IMR-90 (cell line): ENCODE results near the gene GTF3C1. TPM values are rescaled to one million over a fixed set of nuclear protein-coding genes. Genes with fewer than 3 reads are reported as not detected.

Experiments
- ATAC-seq: fragments of 200-7000 bp; cut with Tn5 transposase; 2 replicates; pipeline ENCODE4 v1.9.1; 2020; ENCODE audit warnings: low read depth, mild to moderate bottlenecking, moderate library complexity
- BruUV-seq: library from RNA; stranded (reverse); fragments of 400-500 nt; replicated peaks from 2 replicates; lab custom pipeline; 2021; lab: Mats Ljungman, UMichigan
- CTCF ChIA-PET: fragments of 300-600 bp; formaldehyde crosslinking; extraction: SDS; loops from one replicate; lab custom pipeline; 2021; ENCODE audit warnings: antibody characterized with exemption; lab: Yijun Ruan, JAX
- POLR2A ChIA-PET: fragments of 300-600 bp; sonication (Branson Sonifier 250); formaldehyde crosslinking; loops from one replicate; lab custom pipeline; 2022; ENCODE audit warnings: antibody characterized with exemption; ENCODE audit not compliant: unreplicated experiment; lab: Charles Lee
- DNase-seq: peaks from one replicate; pipeline ENCODE4 v3.0.0; 2013
- H2AFZ ChIP-seq: replicated peaks from 2 replicates; pipeline ENCODE3; 2013; ENCODE audit warnings: low read length, mild to moderate bottlenecking; ENCODE audit not compliant: poor library complexity
- H2AK5ac ChIP-seq: 2 replicates; pipeline ENCODE4 v1.6.1; 2013; ENCODE audit warnings: low read depth, low read length, inconsistent platforms
- H2AK9ac ChIP-seq: replicated peaks from 2 replicates; pipeline ENCODE3; 2013; ENCODE audit warnings: mild to moderate bottlenecking, low read depth, low read length, moderate library complexity; ENCODE audit not compliant: poor library complexity
- H2BK120ac ChIP-seq: 2 replicates; pipeline ENCODE4 v1.6.1; 2013; ENCODE audit warnings: low read depth, low read length, inconsistent platforms
- H2BK15ac ChIP-seq: 3 replicates; pipeline ENCODE4 v1.6.1; 2013; ENCODE audit warnings: low read depth, low read length, inconsistent platforms
- H2BK20ac ChIP-seq: 2 replicates; pipeline ENCODE4 v1.6.1; 2013; ENCODE audit warnings: low read depth, mild to moderate bottlenecking, inconsistent platforms, low read length, moderate library complexity
- H2BK5ac ChIP-seq: 2 replicates; pipeline ENCODE4 v1.6.1; 2013; ENCODE audit warnings: mild to moderate bottlenecking, low read depth, low read length, inconsistent platforms; ENCODE audit not compliant: poor library complexity, severe bottlenecking
- H3K14ac ChIP-seq: replicated peaks from 2 replicates; pipeline ENCODE4 v1.6.1; 2013; ENCODE audit warnings: low read depth, low read length, inconsistent platforms
- H3K18ac ChIP-seq: 2 replicates; pipeline ENCODE4 v1.6.1; 2013; ENCODE audit warnings: low read depth, low read length, control low read depth
- H3K23ac ChIP-seq: 2 replicates; pipeline ENCODE4 v1.6.1; 2013; ENCODE audit warnings: low read depth, low read length, inconsistent platforms
- H3K27ac ChIP-seq: 2 replicates; pipeline ENCODE4 v1.5.1; 2013; ENCODE audit warnings: mild to moderate bottlenecking, control low read depth, low read length; ENCODE audit not compliant: insufficient read depth
- H3K27me3 ChIP-seq: 2 replicates; pipeline ENCODE4 v1.6.1; 2013; ENCODE audit warnings: low read length; ENCODE audit not compliant: control insufficient read depth, insufficient read depth
- H3K36me3 ChIP-seq: 2 replicates; pipeline ENCODE4 v1.6.1; 2013; ENCODE audit warnings: low read length, mixed read lengths; ENCODE audit not compliant: control insufficient read depth, insufficient read depth
- H3K4ac ChIP-seq: 2 replicates; pipeline ENCODE4 v1.6.1; 2013; ENCODE audit warnings: low read depth, low read length, inconsistent platforms
- H3K4me1 ChIP-seq: 2 replicates; pipeline ENCODE4 v1.6.1; 2013; ENCODE audit warnings: low read length, mixed read lengths; ENCODE audit not compliant: control insufficient read depth, insufficient read depth
- H3K4me2 ChIP-seq: 2 replicates; pipeline ENCODE4 v1.6.1; 2013; ENCODE audit warnings: low read depth, mild to moderate bottlenecking, control low read depth, low read length, moderate library complexity
- H3K4me3 ChIP-seq: 2 replicates; pipeline ENCODE4 v1.5.1; 2013; ENCODE audit warnings: low read depth, mild to moderate bottlenecking, control low read depth, low read length, moderate library complexity; ENCODE audit not compliant: insufficient read depth
- H3K56ac ChIP-seq: 2 replicates; pipeline ENCODE4 v1.6.1; 2013; ENCODE audit warnings: low read length, inconsistent platforms; ENCODE audit not compliant: insufficient read depth; ENCODE audit errors: extremely low read depth
- H3K79me1 ChIP-seq, 2 experiments: 2 replicates each; pipeline ENCODE4 v1.6.1; 2013; ENCODE audit warnings: low read length in 2 of 2, inconsistent platforms in 1 of 2, low read depth in 1 of 2
- H3K9ac ChIP-seq: 2 replicates; pipeline ENCODE4 v1.6.1; 2013; ENCODE audit warnings: low read depth, low read length, control low read depth
- H3K9me1 ChIP-seq: 2 replicates; pipeline ENCODE4 v1.6.1; 2013; ENCODE audit warnings: low read length, inconsistent platforms; ENCODE audit not compliant: insufficient read depth
- H3K9me3 ChIP-seq: 2 replicates; pipeline ENCODE4 v1.6.1; 2013; ENCODE audit warnings: low read length; ENCODE audit not compliant: control insufficient read depth, insufficient read depth
- H4K20me1 ChIP-seq: 2 replicates; pipeline ENCODE4 v1.6.1; 2013; ENCODE audit warnings: low read length, inconsistent platforms; ENCODE audit not compliant: insufficient read depth
- H4K5ac ChIP-seq: 2 replicates; pipeline ENCODE4 v1.6.1; 2013; ENCODE audit warnings: mild to moderate bottlenecking, low read depth, low read length, control low read depth
- H4K8ac ChIP-seq, 2 experiments: 2 replicates each; pipeline ENCODE4 v1.6.1; 2013; ENCODE audit warnings: low read depth in 2 of 2, low read length in 2 of 2, control low read depth in 1 of 2, inconsistent platforms in 1 of 2
- H4K91ac ChIP-seq: 2 replicates; pipeline ENCODE4 v1.6.1; 2013; ENCODE audit warnings: low read depth, low read length, inconsistent platforms; ENCODE audit not compliant: insufficient read depth
- BHLHE40 ChIP-seq: fragments of 150-350 bp; IDR thresholded peaks from 2 replicates; pipeline ENCODE4 v1.6.1; 2016; ENCODE audit warnings: mild to moderate bottlenecking, low read depth, low read length
- CEBPB ChIP-seq: IDR thresholded peaks from 2 replicates; pipeline ENCODE4 v1.6.1; 2012; ENCODE audit warnings: low read depth, low read length, improper control_type of control experiment
- CHD1 ChIP-seq: IDR thresholded peaks from 2 replicates; pipeline ENCODE4 v1.6.1; 2012; ENCODE audit warnings: low read depth, low read length, improper control_type of control experiment
- ELK1 ChIP-seq: fragments of 150-350 bp; IDR thresholded peaks from 2 replicates; pipeline ENCODE4 v1.6.1; 2016; ENCODE audit warnings: low read depth, mild to moderate bottlenecking, low read length, moderate library complexity, borderline replicate concordance
- MAFK ChIP-seq: IDR thresholded peaks from 2 replicates; pipeline ENCODE4 v1.6.1; 2012; ENCODE audit warnings: low read depth, low read length, improper control_type of control experiment
- MAZ ChIP-seq: IDR thresholded peaks from 2 replicates; pipeline ENCODE4 v1.6.1; 2012; ENCODE audit warnings: low read depth, mild to moderate bottlenecking, low read length, improper control_type of control experiment, moderate library complexity, borderline replicate concordance
- MXI1 ChIP-seq: IDR thresholded peaks from 2 replicates; pipeline ENCODE4 v1.6.1; 2012; ENCODE audit warnings: low read depth, mild to moderate bottlenecking, low read length, moderate library complexity, borderline replicate concordance
- NFE2L2 ChIP-seq: fragments of 150-350 bp; IDR thresholded peaks from 2 replicates; pipeline ENCODE4 v1.6.1; 2016; ENCODE audit warnings: low read depth, mild to moderate bottlenecking, low read length
- POLR2A ChIP-seq: IDR thresholded peaks from 2 replicates; pipeline ENCODE4 v1.6.1; 2012; ENCODE audit warnings: mild to moderate bottlenecking, low read depth, low read length
- RAD21 ChIP-seq: IDR thresholded peaks from 2 replicates; pipeline ENCODE4 v1.6.1; 2012; ENCODE audit warnings: low read length, improper control_type of control experiment
- RCOR1 ChIP-seq: IDR thresholded peaks from 2 replicates; pipeline ENCODE4 v1.6.1; 2012; ENCODE audit warnings: mild to moderate bottlenecking, low read length, improper control_type of control experiment; ENCODE audit not compliant: insufficient replicate concordance
- RFX5 ChIP-seq: IDR thresholded peaks from 2 replicates; pipeline ENCODE4 v1.8.0; 2012; ENCODE audit warnings: low read depth, mild to moderate bottlenecking, low read length, moderate library complexity
- SMC3 ChIP-seq: fragments of 150-350 bp; IDR thresholded peaks from 2 replicates; pipeline ENCODE4 v1.6.1; 2016; ENCODE audit warnings: low read depth, mild to moderate bottlenecking, antibody characterized with exemption, low read length, moderate library complexity
- WGBS, 2 experiments: methylation state at CpG; one replicate each; pipeline versions ENCODE4 v1.1.5 to v1.1.7; 2013; ENCODE audit warnings: missing lambda C conversion rate in 2 of 2; ENCODE audit not compliant: insufficient read length in 1 of 2; ENCODE audit errors: extremely low coverage in 2 of 2; 5-methylcytosine and 5-hydroxymethylcytosine counted together
- dilution Hi-C: fragments of 300-500 bp; cut with HindIII; formaldehyde crosslinking; loops from one replicate; pipeline ENCODE4 v1.14.3; 2018; ENCODE audit warnings: low sequenced_read_pairs; ENCODE audit not compliant: unreplicated experiment
- in situ Hi-C: fragments of 300-500 bp; cut with MboI; formaldehyde crosslinking; loops from 3 replicates; pipeline ENCODE4 v1.14.3; 2019; ENCODE audit warnings: low sequenced_read_pairs, inconsistent platforms, mixed read lengths
- intact Hi-C: fragments of 100-400 bp; cut with micrococcal nuclease; formaldehyde crosslinking; loops from 2 replicates; pipeline ENCODE4 v1.10.0; 2022
- polyA plus RNA-seq, 3 experiments: library from polyadenylated mRNA; depleted of rRNA; stranded (reverse); fragments of >200 nt; gene quantifications; 2 replicates each; pipeline ENCODE4 v1.2.3, GENCODE V29; 2012; ENCODE audit warnings: low replicate concordance in 1 of 3
- total RNA-seq: library from RNA; depleted of rRNA; stranded (reverse); fragments of >200 nt; gene quantifications from 2 replicates; pipeline ENCODE4 v1.2.3, GENCODE V29; 2012
- TF ChIP-seq, protein P1 (sequence below): fragments of 150-350 bp; IDR thresholded peaks from 2 replicates; pipeline ENCODE4 v1.6.1; 2017; ENCODE audit warnings: mild to moderate bottlenecking, antibody characterized with exemption, low read length, low read depth
- TF ChIP-seq, protein P2 (sequence below): conservative IDR thresholded peaks from 2 replicates; pipeline ENCODE4 v1.5.1; 2012; ENCODE audit warnings: mild to moderate bottlenecking, low read depth, low read length, improper control_type of control experiment

GTF3C1 gene
- total and polyA plus RNA-seq, 2 of the 4 experiments (the other 2 are of a cell fraction), result 50.8 to 68.1 TPM

DNA sequence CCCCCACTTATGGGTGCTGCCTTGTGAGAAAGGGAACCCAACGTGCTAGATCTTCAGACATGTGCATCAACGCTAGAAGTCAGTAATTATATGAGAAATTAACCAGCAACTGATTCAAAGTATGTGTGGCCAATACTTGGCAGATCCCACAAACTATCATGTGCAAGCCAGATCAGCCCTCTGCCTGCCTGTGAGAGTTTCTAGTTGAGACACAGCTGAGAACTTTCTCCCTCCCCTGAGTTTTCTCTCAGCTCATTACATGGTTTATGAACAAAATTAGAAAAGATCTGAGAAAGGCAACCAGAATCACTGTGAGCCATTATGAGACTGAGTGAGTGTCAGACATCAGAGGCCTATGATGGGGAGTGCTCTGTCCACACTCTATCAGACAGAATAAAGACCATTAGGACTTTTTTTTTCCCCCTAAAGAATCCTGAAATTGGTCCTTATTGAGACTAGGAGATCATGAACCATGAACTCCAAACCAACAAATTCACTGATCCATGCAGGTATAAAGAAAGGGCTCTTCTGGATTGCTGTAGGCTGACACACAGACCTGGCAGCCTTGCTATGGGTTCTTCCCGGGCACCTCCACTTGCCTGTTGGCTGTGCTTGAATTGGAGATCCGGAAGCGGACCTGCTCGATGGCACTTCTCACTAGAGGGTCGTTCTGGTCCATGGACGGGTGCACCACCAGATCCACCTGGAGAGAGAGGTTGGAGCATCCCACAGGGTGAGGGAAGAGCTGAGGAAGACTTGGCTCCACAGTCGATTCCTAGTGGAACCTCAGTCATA, 51.5 kb downstream of the GTF3C1 start:
- no peaks in the 10 kb centered on the region for H3K9me3 ChIP-seq
- H3K79me1 ChIP-seq, result peaks cover 4 to 12% of the 10 kb centered on the region in 2 experiments; a peak in 1 of 4 replicates
- no peak overlapping the region for H3K4ac ChIP-seq
- no TSS peak for BruUV-seq
- dilution Hi-C loops, result no loop called here
- no peak overlapping the region for H4K91ac ChIP-seq
- no peak overlapping the region for H3K23ac ChIP-seq
- no peak overlapping the region for H3K14ac ChIP-seq
- DNase-seq, result peak; percentile 16
- no peak overlapping the region for H3K9ac ChIP-seq
- H3K27ac ChIP-seq, result no peak overlapping the region
- no peaks in the 10 kb centered on the region for H4K20me1 ChIP-seq
- no peak overlapping the region for H4K5ac ChIP-seq
- no peak overlapping the region for H2BK120ac ChIP-seq
- CTCF ChIA-PET, result no interaction called here
- H3K4me3 ChIP-seq, result no peak overlapping the region
- no peak overlapping the region for H2BK20ac ChIP-seq
- 80% methylated on average over 1 of the region's 9 CpGs; no CpG with 5 or more reads in 1 of the 2 experiments for WGBS, 2 experiments
- no peak overlapping the region for H3K4me2 ChIP-seq
- no peak overlapping the region for H2AFZ ChIP-seq
- no peak; the same call in 1 of the 2 replicates for ATAC-seq
- no peak overlapping the region for H2BK5ac ChIP-seq
- intact Hi-C loops, result no loop called here
- POLR2A ChIA-PET, result no interaction called here
- no peak overlapping the region for H2BK15ac ChIP-seq
- no peak overlapping the region for H2AK9ac ChIP-seq
- no peaks in the 10 kb centered on the region for H3K27me3 ChIP-seq
- no peak overlapping the region for H3K56ac ChIP-seq
- in situ Hi-C loops, result no loop called here
- H2AK5ac ChIP-seq, result no peak overlapping the region
- no peak overlapping the region for H3K18ac ChIP-seq
- H3K9me1 ChIP-seq, result peaks cover 16% of the 10 kb centered on the region
- peaks cover 10% of the 10 kb centered on the region for H3K4me1 ChIP-seq
- H4K8ac ChIP-seq, result no peak overlapping the region
- H3K36me3 ChIP-seq, result peaks cover 77% of the 10 kb centered on the region
- TF ChIP-seq, protein P1, sequence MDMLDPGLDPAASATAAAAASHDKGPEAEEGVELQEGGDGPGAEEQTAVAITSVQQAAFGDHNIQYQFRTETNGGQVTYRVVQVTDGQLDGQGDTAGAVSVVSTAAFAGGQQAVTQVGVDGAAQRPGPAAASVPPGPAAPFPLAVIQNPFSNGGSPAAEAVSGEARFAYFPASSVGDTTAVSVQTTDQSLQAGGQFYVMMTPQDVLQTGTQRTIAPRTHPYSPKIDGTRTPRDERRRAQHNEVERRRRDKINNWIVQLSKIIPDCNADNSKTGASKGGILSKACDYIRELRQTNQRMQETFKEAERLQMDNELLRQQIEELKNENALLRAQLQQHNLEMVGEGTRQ, result no peak
- no peak for TF ChIP-seq POLR2A
- TF ChIP-seq CEBPB, result no peak
- no peak for TF ChIP-seq SMC3
- TF ChIP-seq BHLHE40, result no peak
- no peak for TF ChIP-seq MAZ
- TF ChIP-seq CHD1, result no peak
- TF ChIP-seq RAD21, result no peak
- TF ChIP-seq MXI1, result no peak
- no peak for TF ChIP-seq MAFK
- TF ChIP-seq, protein P2, sequence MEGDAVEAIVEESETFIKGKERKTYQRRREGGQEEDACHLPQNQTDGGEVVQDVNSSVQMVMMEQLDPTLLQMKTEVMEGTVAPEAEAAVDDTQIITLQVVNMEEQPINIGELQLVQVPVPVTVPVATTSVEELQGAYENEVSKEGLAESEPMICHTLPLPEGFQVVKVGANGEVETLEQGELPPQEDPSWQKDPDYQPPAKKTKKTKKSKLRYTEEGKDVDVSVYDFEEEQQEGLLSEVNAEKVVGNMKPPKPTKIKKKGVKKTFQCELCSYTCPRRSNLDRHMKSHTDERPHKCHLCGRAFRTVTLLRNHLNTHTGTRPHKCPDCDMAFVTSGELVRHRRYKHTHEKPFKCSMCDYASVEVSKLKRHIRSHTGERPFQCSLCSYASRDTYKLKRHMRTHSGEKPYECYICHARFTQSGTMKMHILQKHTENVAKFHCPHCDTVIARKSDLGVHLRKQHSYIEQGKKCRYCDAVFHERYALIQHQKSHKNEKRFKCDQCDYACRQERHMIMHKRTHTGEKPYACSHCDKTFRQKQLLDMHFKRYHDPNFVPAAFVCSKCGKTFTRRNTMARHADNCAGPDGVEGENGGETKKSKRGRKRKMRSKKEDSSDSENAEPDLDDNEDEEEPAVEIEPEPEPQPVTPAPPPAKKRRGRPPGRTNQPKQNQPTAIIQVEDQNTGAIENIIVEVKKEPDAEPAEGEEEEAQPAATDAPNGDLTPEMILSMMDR, result no peak
- no peak for TF ChIP-seq RCOR1
- TF ChIP-seq NFE2L2, result no peak
- no peak for TF ChIP-seq RFX5
- no peak for TF ChIP-seq ELK1
